Endodermal cell (in vitro differentiated cells): Measurements from ENCODE around the gene MAP4K4. TPM values are rescaled to one million over a fixed set of nuclear protein-coding genes. Genes with fewer than 3 reads are reported as not detected.

ENCODE experiments used
- DNase-seq: peaks from one replicate; pipeline ENCODE4 v3.0.0-alpha.2; 2017
- H3K27ac ChIP-seq: 2 replicates; pipeline ENCODE4 v1.5.1; 2013; ENCODE audit warnings: mild to moderate bottlenecking, low read depth, low read length, moderate library complexity
- H3K27me3 ChIP-seq: 2 replicates; pipeline ENCODE4 v1.6.1; 2013; ENCODE audit warnings: mild to moderate bottlenecking, low read length, moderate library complexity; ENCODE audit not compliant: insufficient read depth, control insufficient read depth, poor library complexity, severe bottlenecking
- H3K36me3 ChIP-seq: 2 replicates; pipeline ENCODE4 v1.7.0; 2013; ENCODE audit warnings: mild to moderate bottlenecking, low read length, moderate library complexity; ENCODE audit not compliant: control insufficient read depth, insufficient read depth
- H3K4me1 ChIP-seq: one replicate; pipeline ENCODE4 v1.7.0; 2013; ENCODE audit warnings: low read length; ENCODE audit not compliant: control insufficient read depth, insufficient read depth
- H3K4me3 ChIP-seq: 2 replicates; pipeline ENCODE4 v1.5.1; 2013; ENCODE audit warnings: mild to moderate bottlenecking, low read length, moderate library complexity
- H3K9ac ChIP-seq: 2 replicates; pipeline ENCODE4 v1.6.1; 2013; ENCODE audit warnings: mild to moderate bottlenecking, low read length, moderate library complexity; ENCODE audit not compliant: poor library complexity, severe bottlenecking; ENCODE audit errors: extremely low read depth
- H3K9me3 ChIP-seq: 2 replicates; pipeline ENCODE4 v1.6.1; 2013; ENCODE audit warnings: mild to moderate bottlenecking, low read length, moderate library complexity; ENCODE audit not compliant: control insufficient read depth
- H3K27ac Mint-ChIP-seq: 2 replicates; pipeline ENCODE4 v1.8.0; 2020; ENCODE audit warnings: mixed read lengths
- H3K27me3 Mint-ChIP-seq: 2 replicates; pipeline ENCODE4 v1.8.0; 2021; ENCODE audit warnings: mild to moderate bottlenecking, mixed read lengths; ENCODE audit not compliant: insufficient read depth
- H3K36me3 Mint-ChIP-seq: 2 replicates; pipeline ENCODE4 v1.8.0; 2020; ENCODE audit warnings: low read depth, mixed read lengths
- H3K4me1 Mint-ChIP-seq: 2 replicates; pipeline ENCODE4 v1.8.0; 2020; ENCODE audit warnings: mixed read lengths
- H3K4me3 Mint-ChIP-seq: 2 replicates; pipeline ENCODE4 v1.8.0; 2020; ENCODE audit warnings: mild to moderate bottlenecking, moderate library complexity, mixed read lengths
- H3K9me3 Mint-ChIP-seq: 2 replicates; pipeline ENCODE4 v1.8.0; 2020; ENCODE audit warnings: mild to moderate bottlenecking, mixed read lengths
- WGBS, 2 experiments: methylation state at CpG; one replicate each; pipeline versions ENCODE4 v1.1.5 to v1.1.7; 2013; ENCODE audit warnings: missing lambda C conversion rate in 2 of 2, mixed read lengths in 1 of 2; ENCODE audit not compliant: insufficient coverage in 1 of 2, insufficient read length in 1 of 2; 5-methylcytosine and 5-hydroxymethylcytosine counted together
- total RNA-seq, 2 donors: library from RNA; stranded (reverse); fragmentation: NEBNext Ultra II Directional in 1 of 2; extraction: Animal tissue kit (Norgen Biotek cat#: 25700) in 1 of 2; gene quantifications; 2 replicates in 1 of 2; 3 replicates in 1 of 2; pipeline ENCODE4 v1.2.1, GENCODE V29; 2021
- TF ChIP-seq, protein P1 (sequence below): fragments of 200-600 bp; sonication (generic); conservative IDR thresholded peaks from 2 replicates; pipeline ENCODE4 v1.5.0; 2021; ENCODE audit warnings: antibody characterized with exemption, mild to moderate bottlenecking

Gene MAP4K4
- total RNA-seq, 2 donors from 2014 or later: 130 to 142 TPM

GRCh38 chr2:101655702-101656422 lies 41.6 kb upstream of the MAP4K4 start:
- Histone ChIP-seq H3K9me3 (no peaks in the 10 kb centered on the region), H3K9ac (no peak overlapping the region), H3K27me3 (no peaks in the 10 kb centered on the region), H3K4me3 (no peak overlapping the region), H3K36me3 (no peaks in the 10 kb centered on the region), H3K27ac (no peak overlapping the region), H3K4me1 (no peaks in the 10 kb centered on the region)
- Mint-ChIP-seq H3K27me3 (no peaks in the 10 kb centered on the region), H3K4me1 (peaks cover 4% of the 10 kb centered on the region), H3K9me3 (peaks cover 8% of the 10 kb centered on the region), H3K36me3 (no peaks in the 10 kb centered on the region), H3K4me3 (no peak overlapping the region), H3K27ac (no peak overlapping the region)
- WGBS, 2 experiments: 88 to 97% methylated on average over 3 to 5 of the region's 5 CpGs
- DNase-seq: peak; percentile 24
- TF ChIP-seq, protein P1, sequence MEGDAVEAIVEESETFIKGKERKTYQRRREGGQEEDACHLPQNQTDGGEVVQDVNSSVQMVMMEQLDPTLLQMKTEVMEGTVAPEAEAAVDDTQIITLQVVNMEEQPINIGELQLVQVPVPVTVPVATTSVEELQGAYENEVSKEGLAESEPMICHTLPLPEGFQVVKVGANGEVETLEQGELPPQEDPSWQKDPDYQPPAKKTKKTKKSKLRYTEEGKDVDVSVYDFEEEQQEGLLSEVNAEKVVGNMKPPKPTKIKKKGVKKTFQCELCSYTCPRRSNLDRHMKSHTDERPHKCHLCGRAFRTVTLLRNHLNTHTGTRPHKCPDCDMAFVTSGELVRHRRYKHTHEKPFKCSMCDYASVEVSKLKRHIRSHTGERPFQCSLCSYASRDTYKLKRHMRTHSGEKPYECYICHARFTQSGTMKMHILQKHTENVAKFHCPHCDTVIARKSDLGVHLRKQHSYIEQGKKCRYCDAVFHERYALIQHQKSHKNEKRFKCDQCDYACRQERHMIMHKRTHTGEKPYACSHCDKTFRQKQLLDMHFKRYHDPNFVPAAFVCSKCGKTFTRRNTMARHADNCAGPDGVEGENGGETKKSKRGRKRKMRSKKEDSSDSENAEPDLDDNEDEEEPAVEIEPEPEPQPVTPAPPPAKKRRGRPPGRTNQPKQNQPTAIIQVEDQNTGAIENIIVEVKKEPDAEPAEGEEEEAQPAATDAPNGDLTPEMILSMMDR: no peak

DNA sequence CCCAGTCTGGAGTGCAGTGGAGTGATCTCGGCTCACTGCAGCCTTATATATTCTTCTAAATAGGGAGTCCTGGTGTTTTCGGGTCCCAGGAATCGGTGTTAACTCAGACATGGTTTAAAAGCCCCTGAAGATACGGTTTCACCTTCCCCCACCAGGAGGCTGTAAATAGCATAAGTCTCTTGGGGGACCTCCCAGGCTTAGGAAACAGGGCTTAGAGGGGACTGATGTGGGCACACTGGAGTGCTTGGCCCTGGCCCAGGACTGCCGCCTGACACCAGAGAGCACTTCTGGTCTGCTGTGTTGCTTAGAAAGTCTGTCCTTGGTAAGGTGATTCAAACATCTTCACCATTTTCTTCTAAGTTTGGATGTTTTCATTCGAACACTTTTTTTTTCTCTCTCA lies 39.7 kb upstream of the MAP4K4 start:
- H3K9ac ChIP-seq: no peak overlapping the region
- Mint-ChIP-seq H3K27me3 (no peaks in the 10 kb centered on the region), H3K9me3 (peaks cover 8% of the 10 kb centered on the region), H3K36me3 (no peaks in the 10 kb centered on the region), H3K27ac (no peak overlapping the region), H3K4me1 (peaks cover 4% of the 10 kb centered on the region), H3K4me3 (no peak overlapping the region)
- H3K27ac ChIP-seq: no peak overlapping the region
- TF ChIP-seq, protein P1: peak; percentile 48
- no peaks in the 10 kb centered on the region for H3K27me3 ChIP-seq
- DNase-seq: peak; percentile 55
- H3K36me3 ChIP-seq: no peaks in the 10 kb centered on the region
- 93 to 94% methylated on average over 2 to 6 of the region's 6 CpGs for WGBS, 2 experiments
- no peak overlapping the region for H3K4me3 ChIP-seq
- no peaks in the 10 kb centered on the region for H3K4me1 ChIP-seq
- H3K9me3 ChIP-seq: no peaks in the 10 kb centered on the region

DNA sequence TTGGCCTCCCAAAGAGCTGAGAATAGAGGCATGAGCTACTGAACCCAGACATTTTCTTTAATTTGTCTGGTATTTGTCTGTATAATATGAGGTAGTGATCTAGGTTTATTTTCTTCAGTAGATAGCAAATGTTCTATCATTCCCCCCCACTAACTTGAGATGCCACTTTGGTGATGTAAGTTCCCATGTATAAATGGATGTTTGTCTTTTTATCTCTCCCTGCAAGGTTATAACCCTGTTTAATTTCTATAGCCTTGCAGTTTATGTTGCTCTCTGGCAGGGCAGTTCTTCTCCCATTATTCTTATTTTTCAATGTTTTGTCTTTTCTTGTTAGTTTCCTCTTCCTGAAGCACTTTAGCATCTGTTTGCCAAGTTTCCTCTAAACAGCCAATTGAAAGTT lies 39.1 kb upstream of the MAP4K4 start:
- Mint-ChIP-seq H3K4me1 (peaks cover 4% of the 10 kb centered on the region), H3K9me3 (peaks cover 6% of the 10 kb centered on the region), H3K27ac (no peak overlapping the region), H3K27me3 (no peaks in the 10 kb centered on the region), H3K4me3 (no peak overlapping the region), H3K36me3 (no peaks in the 10 kb centered on the region)
- Histone ChIP-seq H3K4me1 (no peaks in the 10 kb centered on the region), H3K9me3 (no peaks in the 10 kb centered on the region), H3K27me3 (no peaks in the 10 kb centered on the region), H3K27ac (no peak overlapping the region), H3K9ac (no peak overlapping the region), H3K4me3 (no peak overlapping the region), H3K36me3 (no peaks in the 10 kb centered on the region)
- DNase-seq: no peak
- TF ChIP-seq, protein P1: no peak
